K562 (cell line): ENCODE results near the gene BCL2A1. TPM values are rescaled to one million over a fixed set of nuclear protein-coding genes. Genes with fewer than 3 reads are reported as not detected.

ENCODE experiments used
- BACH1 ChIP-seq: fragments of 200-800 bp; sonication (Bioruptor generic); IDR thresholded peaks from 2 replicates; pipeline ENCODE4 v1.6.1; 2016; ENCODE audit warnings: missing genetic modification characterization, missing compliant biosample characterization
- BRD9 ChIP-seq: fragments of 450-650 bp; IDR thresholded peaks from 2 replicates; pipeline ENCODE4 v1.6.1; 2018; ENCODE audit warnings: low read depth; ENCODE audit not compliant: partially characterized antibody
- CBX1 ChIP-seq: sonication (generic); IDR thresholded peaks from 2 replicates; pipeline ENCODE4 v1.6.1; 2016; ENCODE audit warnings: antibody characterized with exemption, low read depth, mild to moderate bottlenecking
- CEBPG ChIP-seq, 3 experiments: fragments of 200-800 bp in 1 of 3; sonication (Bioruptor generic) in 1 of 3; sonication (generic) in 1 of 3; formaldehyde crosslinking in 1 of 3; IDR thresholded peaks in 2 of 3; conservative IDR thresholded peaks in 1 of 3; 2 replicates each; pipeline versions ENCODE4 v1.6.1 to v1.8.0; 2016 to 2022; ENCODE audit warnings: missing compliant biosample characterization in 2 of 3, missing genetic modification characterization in 2 of 3, mild to moderate bottlenecking in 1 of 3, missing genetic modification reagents in 1 of 3
- CHD4 ChIP-seq: fragments of 200-600 bp; sonication (generic); IDR thresholded peaks from 3 replicates; pipeline ENCODE4 v1.6.1; 2012; ENCODE audit warnings: low read depth, mild to moderate bottlenecking, mixed read lengths, low read length, inconsistent platforms; ENCODE audit not compliant: insufficient read depth, insufficient replicate concordance, poor library complexity, severe bottlenecking
- ELF1 ChIP-seq: fragments of 200-800 bp; sonication (Bioruptor generic); IDR thresholded peaks from 2 replicates; pipeline ENCODE4 v1.6.1; 2016; ENCODE audit warnings: missing genetic modification characterization, missing compliant biosample characterization
- ETV1 ChIP-seq: fragments of 450-650 bp; conservative IDR thresholded peaks from 2 replicates; pipeline ENCODE4 v1.6.1; 2016; ENCODE audit warnings: missing genetic modification characterization, control low read depth, low read depth, missing compliant biosample characterization
- ETV5 ChIP-seq: sonication (generic); formaldehyde crosslinking; IDR thresholded peaks from 2 replicates; pipeline ENCODE4 v1.4.0; 2020; ENCODE audit warnings: low read depth, mild to moderate bottlenecking, missing genetic modification reagents
- HNRNPUL1 ChIP-seq: fragments of 200-400 bp; formaldehyde crosslinking; IDR thresholded peaks from 2 replicates; pipeline ENCODE4 v1.6.1; 2017; ENCODE audit warnings: low read length
- KLF16 ChIP-seq: IDR thresholded peaks from 2 replicates; pipeline ENCODE4 v1.6.1; 2016; ENCODE audit warnings: antibody characterized with exemption
- MAFK ChIP-seq: IDR thresholded peaks from 2 replicates; pipeline ENCODE4 v1.6.1; 2011; ENCODE audit warnings: low read length, improper control_type of control experiment
- MAZ ChIP-seq, 2 experiments: fragments of 450-650 bp in 1 of 2; sonication (generic) in 1 of 2; formaldehyde crosslinking; IDR thresholded peaks in 1 of 2; conservative IDR thresholded peaks in 1 of 2; 2 replicates each; pipeline versions ENCODE4 v1.4.0 to v1.5.0; 2020; ENCODE audit warnings: mild to moderate bottlenecking in 1 of 2, missing genetic modification reagents in 1 of 2
- MCM5 ChIP-seq: fragments of 450-650 bp; IDR thresholded peaks from 2 replicates; pipeline ENCODE4 v1.6.1; 2016; ENCODE audit warnings: low read depth
- MEIS2 ChIP-seq: fragments of 450-650 bp; IDR thresholded peaks from 2 replicates; pipeline ENCODE4 v1.6.1; 2014; ENCODE audit warnings: mild to moderate bottlenecking; ENCODE audit not compliant: partially characterized antibody
- PHB ChIP-seq: fragments of 250-450 bp; sonication (Bioruptor Pico); IDR thresholded peaks from 2 replicates; pipeline ENCODE4 v1.5.0; 2021
- POLR2G ChIP-seq: fragments of 200-400 bp; formaldehyde crosslinking; IDR thresholded peaks from 2 replicates; pipeline ENCODE4 v1.6.1; 2017; ENCODE audit warnings: low read depth, mild to moderate bottlenecking, antibody characterized with exemption, low read length, moderate library complexity
- POLR3A ChIP-seq: IDR thresholded peaks from 2 replicates; pipeline ENCODE4 v1.6.1; 2011; ENCODE audit warnings: borderline replicate concordance, mild to moderate bottlenecking, moderate library complexity; ENCODE audit not compliant: insufficient read length, insufficient read depth; ENCODE audit errors: extremely low read depth
- PRMT5 ChIP-seq: sonication (generic); formaldehyde crosslinking; IDR thresholded peaks from 2 replicates; pipeline ENCODE4 v1.5.0; 2020; ENCODE audit warnings: missing genetic modification reagents
- RBM15 ChIP-seq: fragments of 200-400 bp; formaldehyde crosslinking; IDR thresholded peaks from 2 replicates; pipeline ENCODE4 v1.6.1; 2018; ENCODE audit warnings: mild to moderate bottlenecking, low read length, moderate library complexity; ENCODE audit not compliant: insufficient read depth
- RFX7 ChIP-seq: fragments of 250-450 bp; sonication (Bioruptor Pico); IDR thresholded peaks from 2 replicates; pipeline ENCODE4 v1.5.1; 2021; ENCODE audit warnings: mild to moderate bottlenecking
- SRSF7 ChIP-seq: fragments of 200-400 bp; formaldehyde crosslinking; optimal IDR thresholded peaks from 2 replicates; pipeline ENCODE3; 2017; ENCODE audit warnings: mild to moderate bottlenecking, low read depth, low read length
- TAF15 ChIP-seq: fragments of 200-400 bp; formaldehyde crosslinking; IDR thresholded peaks from 2 replicates; pipeline ENCODE4 v1.6.1; 2017; ENCODE audit warnings: mild to moderate bottlenecking, low read depth, low read length, moderate library complexity
- TEAD1 ChIP-seq, 2 experiments: fragments of 450-650 bp in 1 of 2; sonication (generic) in 1 of 2; formaldehyde crosslinking; IDR thresholded peaks; 2 replicates each; pipeline versions ENCODE4 v1.4.0 to v1.8.0; 2020 to 2022; ENCODE audit warnings: mild to moderate bottlenecking in 2 of 2, missing genetic modification reagents in 1 of 2
- THAP12 ChIP-seq: fragments of 250-450 bp; sonication (Bioruptor Pico); IDR thresholded peaks from 2 replicates; pipeline ENCODE4 v1.9.0; 2021; ENCODE audit warnings: mild to moderate bottlenecking, inconsistent platforms
- ZNF146 ChIP-seq: IDR thresholded peaks from one replicate; pipeline ENCODE4 v1.6.1; 2018; ENCODE audit warnings: missing compliant biosample characterization; ENCODE audit not compliant: unreplicated experiment
- ZNF174 ChIP-seq: fragments of 250-450 bp; sonication (Bioruptor Pico); IDR thresholded peaks from 2 replicates; pipeline ENCODE4 v1.4.0; 2020; ENCODE audit warnings: mild to moderate bottlenecking
- ZNF41 ChIP-seq: fragments of 250-450 bp; sonication (Bioruptor Pico); conservative IDR thresholded peaks from 2 replicates; pipeline ENCODE4 v1.4.0; 2020; ENCODE audit warnings: mild to moderate bottlenecking
- ZNF644 ChIP-seq: fragments of 200-800 bp; sonication (Bioruptor generic); IDR thresholded peaks from 2 replicates; pipeline ENCODE4 v1.6.1; 2016; ENCODE audit warnings: low read depth, missing genetic modification characterization, missing compliant biosample characterization
- ZNF766 ChIP-seq: fragments of 200-800 bp; sonication (Bioruptor generic); conservative IDR thresholded peaks from 2 replicates; pipeline ENCODE4 v1.6.1; 2016; ENCODE audit warnings: missing genetic modification characterization, missing compliant biosample characterization
- polyA plus RNA-seq, 8 experiments: library from polyadenylated mRNA; depleted of rRNA in 4 of 8; stranded (reverse) in 5 of 8; unstranded in 3 of 8; fragments of >200 nt; fragmentation: Nextera tagmentation in 2 of 8; fragmentation: Illumina TruSeq in 1 of 8; extraction: Ambion mirVana in 2 of 8; extraction: Trizol in 1 of 8; gene quantifications; 2 replicates each; pipeline versions ENCODE4 v1.2.1 to v1.2.3, GENCODE V29; 2011 to 2014; ENCODE audit warnings: inconsistent platforms in 1 of 8, missing spikeins in 1 of 8
- total RNA-seq, 7 experiments: library from RNA; depleted of rRNA in 6 of 7; stranded (reverse); fragments of >200 nt in 6 of 7; fragmentation: Illumina TruSeq in 2 of 7; extraction: Trizol in 2 of 7; gene quantifications; 2 replicates each; pipeline versions ENCODE4 v1.2.1 to v1.2.3, GENCODE V29; 2011 to 2021; ENCODE audit warnings: low replicate concordance in 1 of 7

The BCL2A1 gene
- total and polyA plus RNA-seq, 9 of the 15 experiments (the other 6 are each of a cell fraction or from before 2014, with no cell fraction given) = 0.11 to 1.2 (median 0.25) TPM; not detected in 4

- TF ChIP-seq KLF16 = no peak
- TF ChIP-seq ETV5 (CRISPR knock-in tag) = no peak
- no peak for TF ChIP-seq RFX7 (CRISPR knock-in tag)
- TF ChIP-seq THAP12 = no peak
- no peak for TF ChIP-seq CBX1
- TF ChIP-seq TEAD1 (CRISPR knock-in tag; IDR thresholded peaks at IDR 0.05) = no peak
- TF ChIP-seq BRD9 = no peak
- peak; percentile 98 for TF ChIP-seq MEIS2
- no peak for TF ChIP-seq SRSF7
- no peak for TF ChIP-seq MAZ (CRISPR knock-in tag; conservative IDR thresholded peaks at IDR 0.05 in 1 of 2, IDR thresholded peaks at IDR 0.05 in 1 of 2)
- TF ChIP-seq ETV1 = 0 out of 2 replicates have a peak, but pooled peaks have one; percentile 33
- no peak for TF ChIP-seq RBM15
- TF ChIP-seq ZNF174 (CRISPR knock-in tag) = 0 out of 2 replicates have a peak, but pooled peaks have one; percentile 37
- peak; percentile 19; the same call in 1 of the 2 replicates for TF ChIP-seq ZNF644
- TF ChIP-seq ZNF41 (CRISPR knock-in tag) = no peak
- no peak for TF ChIP-seq ZNF146 (CRISPR knock-in tag)
- TF ChIP-seq MCM5 = no peak
- TF ChIP-seq HNRNPUL1 = no peak
- TF ChIP-seq PRMT5 (CRISPR knock-in tag) = no peak
- TF ChIP-seq POLR2G = no peak
- TF ChIP-seq ZNF766 = peak; percentile 53; the same call in 1 of the 2 replicates
- TF ChIP-seq ELF1 (tag) = no peak
- TF ChIP-seq CHD4 = no peak
- no peak for TF ChIP-seq CEBPG (CRISPR knock-in tag; IDR thresholded peaks at IDR 0.05)
- TF ChIP-seq CEBPG (tag; conservative IDR thresholded peaks at IDR 0.05 in 1 of 2, IDR thresholded peaks at IDR 0.05 in 1 of 2) = peak; percentile 53 to 74; a peak in 3 of 4 replicates
- TF ChIP-seq TAF15 = no peak
- peak; percentile 38; the same call in 1 of the 2 replicates for TF ChIP-seq MAFK
- TF ChIP-seq POLR3A = no peak
- TF ChIP-seq PHB (CRISPR knock-in tag) = no peak
- TF ChIP-seq BACH1 (tag) = peak; percentile 48; the same call in 1 of the 2 replicates
Observed at GRCh38 chr15:79953951-79954444, 17.0 kb downstream of the BCL2A1 start (continued).
